ENCODE measurements around the gene PIGL.
"Not testable (repeated sequence)": the region's sequence is repeated elsewhere in the genome, so short reads cannot be mapped to it uniquely, and the experiment has no call there.

Gene PIGL

DNA sequence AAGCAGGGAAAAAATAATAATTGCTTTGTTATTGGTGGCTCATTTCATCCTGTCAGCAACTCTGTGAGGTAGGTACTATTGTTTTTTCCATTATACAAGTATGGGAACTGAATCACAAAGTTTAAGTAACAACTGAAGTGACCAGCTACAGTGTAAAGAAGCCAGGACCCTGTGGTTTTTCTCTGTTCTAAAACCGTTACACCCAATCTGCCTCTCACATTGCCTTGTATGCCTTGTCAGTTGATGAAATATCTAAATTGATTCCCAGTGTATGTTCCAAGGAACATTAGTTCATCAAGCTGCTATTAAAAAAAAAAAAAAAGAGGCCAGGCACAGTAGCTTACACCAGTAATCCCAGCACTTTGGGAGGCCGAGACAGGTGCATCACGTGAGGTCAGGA lies 5.4 kb downstream of the PIGL start:
- FAIRE-seq: no peak

DNA sequence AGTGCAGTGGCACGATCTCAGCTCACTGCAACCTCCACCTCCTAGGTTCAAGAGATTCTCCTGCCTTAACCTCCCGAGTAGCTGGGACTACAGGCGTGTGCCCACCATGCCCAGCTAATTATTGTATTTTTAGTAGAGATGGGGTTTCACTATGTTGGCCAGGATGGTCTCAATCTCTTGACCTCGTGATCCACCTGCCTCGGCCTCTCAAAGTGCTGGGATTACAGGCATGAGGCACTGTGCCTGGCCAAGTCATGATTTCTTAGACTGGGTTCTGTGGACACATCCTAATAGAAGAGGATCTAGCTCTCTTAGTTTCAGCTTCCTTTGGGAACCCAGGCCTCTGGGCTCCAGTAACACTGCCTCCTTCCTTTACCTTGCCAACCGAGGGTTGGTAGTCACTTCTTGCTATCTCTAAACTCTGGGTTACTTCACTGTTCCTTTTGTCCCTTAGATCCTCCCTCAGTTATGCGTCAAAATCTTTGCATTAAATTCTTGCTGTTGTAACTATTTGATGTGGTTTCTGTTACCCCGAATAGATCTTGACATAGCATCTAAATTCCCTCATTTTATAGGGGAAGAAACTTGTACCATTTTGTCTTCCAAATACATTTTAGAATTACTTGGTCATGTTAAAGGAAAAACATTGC lies 13.0 kb downstream of the PIGL start:
- FAIRE-seq: not testable (repeated sequence)

DNA sequence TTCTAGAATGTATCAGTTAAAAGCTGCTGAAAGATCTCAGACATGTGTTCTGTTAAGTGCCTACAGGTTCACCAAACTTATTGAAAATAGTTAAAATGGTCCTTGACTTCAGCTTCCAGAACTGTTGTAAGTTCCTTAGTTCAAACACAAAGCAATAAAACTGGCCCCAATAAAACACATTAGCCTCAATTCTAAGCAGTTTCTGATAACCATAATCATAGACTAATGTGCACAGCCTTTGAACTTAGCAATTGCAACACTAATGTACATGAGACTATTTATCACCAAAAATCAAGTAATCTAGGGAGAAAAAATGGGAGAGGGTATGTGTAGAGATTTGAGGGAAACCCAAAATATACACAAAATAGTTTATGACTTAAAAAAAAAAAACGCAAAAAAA lies 15.4 kb downstream of the PIGL start:
- no peak for FAIRE-seq

DNA sequence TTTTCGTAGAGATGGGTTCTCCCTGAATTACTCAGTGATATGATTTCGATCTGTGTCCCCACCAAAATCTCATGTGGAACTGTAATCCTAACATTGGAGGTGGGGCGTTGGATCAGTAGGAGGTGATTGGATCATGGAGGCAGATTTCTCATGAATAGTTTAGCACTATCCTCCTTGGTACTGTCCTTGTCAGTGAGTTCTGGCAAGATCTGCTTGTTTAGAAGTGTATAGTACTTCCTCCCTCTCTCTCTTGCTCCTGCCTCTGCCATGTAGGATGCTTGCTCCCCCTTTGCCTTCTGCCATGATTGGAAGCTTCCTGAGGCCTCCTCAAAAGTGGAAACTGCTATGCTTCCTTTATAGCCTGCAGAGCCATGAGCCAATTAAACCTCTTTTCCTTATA lies 22.9 kb downstream of the PIGL start:
- no peak for FAIRE-seq

DNA sequence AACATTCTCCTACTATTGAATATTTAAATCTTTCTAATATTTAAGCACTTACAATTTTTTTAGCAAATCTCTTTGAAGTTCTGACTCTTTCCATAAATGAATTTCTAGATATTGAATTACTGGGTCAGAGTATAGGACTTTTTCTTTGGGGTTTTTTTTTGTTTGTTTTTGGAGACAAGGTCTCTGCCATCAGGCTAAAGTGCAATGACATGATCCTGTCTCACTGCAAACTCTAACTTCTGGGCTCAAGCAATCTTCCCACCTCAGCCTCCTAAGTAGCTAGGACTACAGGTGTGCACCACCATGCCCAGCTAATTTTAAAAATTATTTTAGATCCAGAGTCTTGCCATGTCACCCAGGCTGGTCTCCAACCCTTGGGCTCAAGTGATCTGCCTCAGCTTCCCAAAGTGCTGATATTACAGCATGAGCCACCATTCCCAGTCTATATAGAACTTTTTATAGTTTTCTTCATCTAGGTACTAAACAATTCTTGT lies 24.9 kb downstream of the PIGL start:
- FAIRE-seq: no peak

DNA sequence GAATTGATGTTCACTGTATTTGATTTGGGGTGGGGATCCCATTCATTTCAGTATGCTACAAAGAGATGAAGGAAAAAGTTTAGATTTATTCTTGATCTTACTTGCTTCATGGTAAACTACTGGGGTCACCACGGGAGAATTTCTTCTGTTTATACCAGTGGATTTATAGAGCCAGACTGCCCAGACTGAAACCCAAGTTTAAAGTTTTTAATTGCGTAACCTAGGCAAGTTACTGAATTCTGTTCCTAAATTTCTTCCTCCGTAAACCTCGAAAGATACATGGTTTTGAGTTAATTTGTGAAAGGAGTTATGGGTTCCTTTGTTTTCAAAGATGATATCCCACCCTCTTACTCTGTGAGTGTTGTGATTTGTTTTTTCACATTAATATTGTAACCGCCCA lies 26.4 kb downstream of the PIGL start:
- no peak for FAIRE-seq

DNA sequence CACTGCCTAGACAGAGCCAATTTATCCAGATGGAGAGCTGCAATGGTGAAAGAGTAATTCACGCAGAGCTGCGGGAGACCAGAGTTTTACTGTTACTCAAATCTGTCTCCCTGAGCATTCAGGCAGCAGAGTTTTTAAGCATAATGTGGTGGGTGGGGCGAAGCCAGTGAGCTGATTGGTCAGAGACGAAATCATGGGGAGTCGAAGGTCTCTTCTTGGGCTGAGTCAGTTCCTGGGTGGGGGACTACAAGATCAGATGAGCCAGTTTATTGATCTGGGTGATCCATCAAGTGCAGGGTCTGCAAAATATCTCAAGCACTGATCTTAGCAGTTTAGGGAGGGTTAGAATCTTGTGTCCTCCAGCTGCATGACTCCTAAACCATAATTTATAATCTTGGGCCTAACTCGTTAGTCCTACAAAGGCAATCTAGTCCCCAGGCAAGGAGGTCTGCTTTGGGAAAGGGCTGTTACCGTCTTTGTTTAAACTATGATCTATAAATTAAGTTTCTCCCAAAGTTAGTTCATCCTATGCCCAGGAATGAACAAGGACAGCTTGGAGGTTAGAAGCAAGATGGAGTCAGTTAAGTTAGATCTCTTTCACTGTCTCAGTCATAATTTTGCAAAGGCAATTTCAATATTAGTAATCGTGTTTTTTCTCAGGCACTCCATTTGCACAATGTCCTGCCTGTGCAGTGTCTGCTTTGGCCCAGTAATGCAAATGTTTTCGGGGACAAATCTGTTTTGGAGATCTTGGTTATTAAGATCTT lies 27.0 kb downstream of the PIGL start:
- FAIRE-seq: no peak

DNA sequence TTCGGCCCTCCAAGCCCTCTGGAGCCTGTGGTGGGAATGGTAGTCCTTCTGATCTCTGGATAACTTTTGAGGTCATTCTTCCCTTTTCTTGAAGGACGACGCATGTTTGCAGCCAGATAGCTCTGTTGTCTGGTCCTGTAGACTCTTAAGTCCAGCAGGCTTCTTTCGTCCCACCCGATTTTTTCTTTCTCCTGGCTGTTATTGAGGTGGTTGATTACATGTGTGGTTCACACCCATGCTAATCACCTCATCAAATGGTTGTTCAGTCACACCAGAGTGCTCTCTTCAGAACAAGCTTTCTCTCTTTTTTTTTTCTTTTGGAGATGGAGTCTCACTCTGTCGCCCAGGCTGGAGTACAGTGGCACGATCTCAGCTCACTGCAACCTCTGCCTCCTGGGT lies 30.6 kb downstream of the PIGL start:
- FAIRE-seq: no peak

DNA sequence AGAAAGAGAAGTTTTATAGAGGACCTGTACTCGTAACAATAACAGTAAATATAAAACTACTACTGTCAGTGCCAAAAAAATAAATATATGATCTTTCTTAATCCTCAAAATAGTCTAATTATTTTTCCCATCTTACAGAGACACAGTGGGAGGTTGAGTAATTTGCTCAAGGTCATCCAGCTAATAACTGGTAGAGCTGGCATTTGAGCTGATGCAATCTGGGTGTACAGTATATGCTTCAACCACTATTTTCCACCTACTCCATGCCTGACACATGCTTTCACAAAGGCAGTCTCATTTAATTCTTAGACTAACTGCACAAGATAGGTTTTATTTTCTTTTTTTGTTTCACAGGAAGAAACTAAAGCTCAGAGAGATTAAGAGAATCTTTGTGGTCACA lies 33.6 kb downstream of the PIGL start:
- no peak for FAIRE-seq

DNA sequence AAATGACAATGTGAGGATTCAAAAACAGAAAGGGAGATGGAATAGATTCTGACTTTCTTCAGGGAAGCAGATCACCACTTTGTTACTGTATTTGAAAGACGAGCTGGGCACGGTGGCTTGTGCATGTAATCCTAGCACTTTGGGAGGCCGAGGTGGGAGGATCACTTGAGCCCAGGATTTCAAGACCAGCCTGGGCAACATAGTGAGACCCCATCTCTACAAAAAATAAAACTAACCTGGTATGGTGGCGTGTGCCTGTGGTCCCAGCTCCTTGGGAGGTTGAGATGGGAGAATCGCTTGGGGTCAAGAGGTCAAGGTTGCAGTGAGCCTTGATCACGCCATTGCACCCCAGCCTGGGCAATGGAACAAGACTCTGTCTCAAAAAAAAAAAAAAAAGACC lies 34.0 kb downstream of the PIGL start:
- no peak for FAIRE-seq

DNA sequence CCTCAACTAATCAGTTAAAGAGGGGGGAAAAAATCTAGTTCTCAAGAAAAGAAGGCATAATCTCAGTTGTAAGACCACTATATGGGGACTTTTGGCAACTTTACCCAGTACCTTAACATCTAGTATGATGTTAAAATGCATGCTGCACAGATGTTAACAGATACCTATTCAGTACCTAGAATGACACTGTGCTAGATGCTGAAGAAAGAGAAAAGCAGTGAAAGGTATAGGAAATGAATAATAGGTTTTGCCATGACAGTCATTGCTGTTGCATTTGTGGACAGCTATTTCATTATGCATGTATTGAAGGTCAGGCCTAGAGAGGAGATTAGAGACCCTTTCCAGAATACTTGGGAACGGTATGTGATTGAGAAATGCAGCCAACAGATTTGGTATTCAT lies 34.5 kb downstream of the PIGL start:
- FAIRE-seq: no peak

DNA sequence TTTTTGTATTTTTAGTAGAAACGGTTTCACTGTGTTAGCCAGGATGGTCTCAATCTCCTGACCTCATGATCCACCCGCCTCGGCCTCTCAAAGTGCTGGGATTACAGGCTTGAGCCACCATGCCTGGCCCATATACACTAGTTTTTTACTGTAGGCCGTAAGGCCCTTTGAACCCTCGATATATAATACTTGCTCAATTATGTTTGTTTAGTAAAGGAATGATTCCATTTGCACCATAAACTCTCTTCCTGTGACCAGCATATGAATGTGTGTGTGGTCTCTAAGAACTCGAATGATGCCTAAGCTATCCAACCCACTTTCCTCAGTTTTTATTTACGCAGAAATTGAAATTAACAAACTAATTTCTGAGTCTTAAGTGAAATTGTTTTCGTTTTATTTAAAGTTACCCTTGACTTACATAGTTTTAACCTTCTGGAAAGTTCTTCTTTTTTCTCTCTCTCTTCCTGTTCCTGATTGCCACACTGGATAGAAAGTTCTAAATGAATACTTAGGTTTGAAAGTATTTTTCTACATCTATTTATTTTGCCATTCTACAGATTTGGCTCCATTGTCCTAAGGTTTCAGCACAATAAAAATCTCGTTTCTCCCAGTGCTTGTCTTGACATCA lies 37.9 kb downstream of the PIGL start:
- FAIRE-seq: no peak

DNA sequence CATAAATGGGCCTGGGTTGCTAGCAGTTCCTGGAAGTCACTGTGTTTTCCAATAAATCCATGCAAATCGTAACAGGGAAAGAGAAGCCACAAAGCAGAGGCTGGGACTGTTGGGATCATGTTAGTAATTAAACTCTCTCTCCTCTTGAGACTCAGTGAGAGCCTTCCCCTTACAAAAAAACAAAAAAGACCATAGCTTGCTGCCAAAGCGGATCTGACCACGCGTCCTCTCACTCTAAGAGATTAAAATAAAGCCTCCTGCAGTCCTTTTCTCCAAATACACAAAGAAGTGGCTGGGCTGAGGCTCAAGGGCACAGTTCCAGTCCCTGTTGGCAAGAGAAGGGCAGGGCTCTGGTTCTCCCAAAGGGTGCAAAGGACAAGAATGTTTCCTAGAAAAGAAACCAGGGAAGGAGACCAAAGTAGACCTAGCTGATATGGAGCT lies 38.5 kb downstream of the PIGL start:
- FAIRE-seq: no peak

DNA sequence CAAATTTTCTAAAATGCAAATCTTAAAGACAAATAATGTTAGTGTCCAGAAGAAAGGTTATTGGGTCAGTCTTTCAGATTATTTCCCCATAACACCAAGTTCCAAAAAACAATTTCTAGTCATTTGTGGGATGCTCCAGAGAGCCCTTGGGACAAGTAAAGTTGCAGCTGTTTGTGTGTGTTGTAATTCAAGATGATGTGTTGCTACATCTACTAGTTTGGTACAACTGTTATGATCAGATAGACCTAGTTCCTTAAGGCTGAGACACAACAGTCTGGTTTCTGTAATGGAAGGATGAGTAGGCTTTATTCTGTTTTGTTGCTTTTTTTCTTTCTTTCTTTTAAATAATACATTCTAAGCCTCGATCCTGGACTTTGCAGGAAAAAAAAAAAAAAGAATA lies 41.9 kb downstream of the PIGL start:
- no peak for FAIRE-seq

DNA sequence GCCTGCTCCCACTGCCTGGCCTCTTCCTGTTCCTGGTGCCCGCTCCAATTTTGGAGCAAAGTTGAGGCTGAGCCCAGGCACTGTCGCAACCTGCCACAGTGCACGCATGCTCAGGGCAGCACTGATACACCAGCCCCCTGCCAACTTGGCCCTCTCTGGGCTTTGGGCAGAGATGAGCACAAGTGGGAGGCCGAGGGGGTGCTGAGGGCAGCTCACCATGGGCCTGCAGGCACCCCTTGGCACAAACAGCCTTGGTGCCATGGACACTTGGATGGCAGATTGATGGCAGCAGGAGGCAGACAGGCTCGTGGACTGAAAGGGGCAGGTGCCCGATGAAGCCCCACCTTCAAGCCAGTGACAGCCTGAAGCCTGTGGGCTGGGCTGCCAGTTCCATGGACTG lies 42.9 kb downstream of the PIGL start:
- FAIRE-seq: no peak

DNA sequence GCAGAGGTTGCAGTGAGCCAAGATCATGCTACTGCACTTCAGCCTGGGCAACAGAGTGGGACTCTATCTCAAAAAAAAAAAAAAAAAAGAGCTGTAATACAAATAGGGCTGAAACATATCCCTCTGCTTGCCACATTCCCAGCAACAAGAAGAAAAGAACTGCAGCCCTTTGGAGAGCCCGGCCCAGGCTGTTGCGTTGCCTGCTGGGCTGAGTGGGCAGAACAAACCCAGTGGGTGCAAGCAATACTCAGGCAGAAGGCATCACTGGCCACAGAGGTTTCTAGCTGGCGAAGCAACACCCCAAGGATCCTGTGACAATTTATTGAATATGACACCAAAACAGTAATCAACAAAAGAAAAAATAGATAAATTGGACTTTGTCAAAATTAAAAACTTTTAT lies 44.0 kb downstream of the PIGL start:
- no peak for FAIRE-seq

DNA sequence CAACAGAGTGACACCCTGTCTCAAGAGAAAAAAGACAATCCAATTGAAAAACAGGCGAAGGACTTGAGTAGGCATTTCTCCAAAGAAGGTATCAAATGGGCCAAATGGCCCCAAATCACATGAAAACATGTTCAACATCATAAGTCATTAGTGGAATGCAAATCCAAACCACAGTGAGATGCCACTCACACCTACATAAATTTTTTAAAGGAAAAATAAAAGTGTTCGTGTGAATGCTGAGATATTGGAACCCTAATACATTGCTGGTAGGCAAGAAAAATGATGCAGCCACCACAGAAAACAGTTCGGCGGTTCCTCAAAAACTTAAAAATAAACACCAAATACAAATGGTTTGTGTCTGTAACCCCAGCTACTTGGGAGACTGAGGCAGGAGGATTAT lies 45.2 kb downstream of the PIGL start:
- FAIRE-seq: no peak

DNA sequence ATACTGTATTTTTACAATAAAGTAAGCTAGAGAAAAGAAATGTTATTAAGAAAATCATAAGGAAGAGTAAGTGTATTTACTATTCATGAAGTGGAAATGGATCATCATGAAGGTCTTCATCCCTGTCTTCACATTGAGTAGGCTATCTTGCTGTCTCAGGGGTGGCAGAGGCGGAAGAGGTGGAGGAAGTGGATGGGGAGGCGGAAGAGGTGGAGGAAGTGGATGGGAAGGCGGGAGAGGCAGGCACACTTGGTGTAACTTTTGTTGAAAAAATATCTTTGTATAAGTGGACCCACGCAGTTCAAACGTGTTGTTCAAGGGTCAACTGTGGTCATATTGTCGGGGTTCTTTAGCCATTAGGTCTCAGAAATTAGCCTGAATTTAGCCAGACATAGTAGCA lies 50.2 kb downstream of the PIGL start:
- FAIRE-seq: no peak

DNA sequence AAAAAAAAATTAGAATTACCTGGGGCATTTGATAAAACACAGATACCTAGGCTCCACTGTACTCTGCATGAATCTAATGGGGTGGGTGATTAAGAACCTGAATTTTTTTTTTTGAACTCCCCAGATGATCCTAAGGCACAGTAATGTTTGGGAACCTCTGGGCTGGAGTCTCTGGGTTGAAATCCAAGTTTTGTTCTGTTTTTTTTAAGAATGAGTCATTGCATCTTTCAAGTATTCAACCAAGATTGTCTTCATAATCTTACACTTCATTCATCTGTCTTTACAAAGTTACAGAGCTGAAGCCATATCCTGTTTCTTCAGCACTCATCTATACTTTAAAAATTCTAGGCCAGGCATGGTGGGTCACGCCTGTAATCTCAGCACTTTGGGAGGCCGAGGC lies 52.6 kb downstream of the PIGL start:
- no peak for FAIRE-seq

DNA sequence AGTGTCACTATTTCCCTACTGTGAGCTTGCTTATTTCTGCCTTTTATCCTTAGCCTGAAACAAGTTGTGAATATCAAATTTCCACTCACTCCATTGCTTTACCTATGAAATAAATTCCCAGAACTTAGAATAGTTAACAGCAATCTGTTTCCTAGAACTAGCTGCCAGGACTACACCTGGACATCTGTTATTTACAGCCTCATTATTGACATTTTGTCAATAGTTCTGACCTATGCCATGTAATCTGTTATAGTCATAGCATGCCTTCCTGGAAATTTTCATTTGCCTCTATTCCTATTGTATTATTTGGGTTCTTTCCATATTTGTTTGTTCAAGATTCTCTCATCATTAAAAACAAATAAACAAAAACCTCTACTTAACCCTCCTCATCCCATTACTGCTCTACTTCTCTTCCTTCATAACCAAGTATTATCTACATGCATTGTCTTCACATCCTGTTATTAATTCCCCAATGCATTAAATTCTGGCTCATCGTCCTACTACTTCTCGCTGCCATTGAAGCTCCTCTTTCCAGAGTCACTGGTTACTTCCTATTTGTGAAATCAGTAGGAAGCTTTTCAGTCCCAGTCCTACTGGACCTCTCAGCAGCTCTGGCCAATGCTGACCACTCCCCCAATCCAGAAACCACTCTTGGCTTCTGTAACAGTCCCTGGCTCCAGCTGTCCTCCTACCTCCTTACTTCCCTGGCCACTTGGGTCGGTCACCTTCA lies 55.3 kb downstream of the PIGL start:
- FAIRE-seq: no peak

DNA sequence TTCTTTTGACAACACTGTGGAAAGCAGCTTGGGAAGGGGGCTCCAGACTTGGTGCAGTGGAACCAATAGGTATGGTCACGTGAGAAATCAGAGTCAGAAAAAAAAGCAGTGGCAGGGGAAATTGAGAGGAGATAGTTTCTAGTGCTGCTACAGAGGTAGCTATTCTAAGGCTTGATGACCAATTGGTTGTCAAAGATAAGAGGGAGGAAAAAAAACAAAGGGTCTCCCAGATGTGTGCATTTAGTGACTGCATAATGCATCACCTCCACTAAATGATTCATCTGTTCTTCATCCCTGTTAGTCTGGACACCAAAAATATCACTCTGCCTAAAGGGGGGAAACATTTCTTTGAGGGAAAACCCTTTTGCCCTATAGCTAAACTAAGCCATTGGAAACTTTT lies 56.5 kb downstream of the PIGL start:
- FAIRE-seq: no peak

DNA sequence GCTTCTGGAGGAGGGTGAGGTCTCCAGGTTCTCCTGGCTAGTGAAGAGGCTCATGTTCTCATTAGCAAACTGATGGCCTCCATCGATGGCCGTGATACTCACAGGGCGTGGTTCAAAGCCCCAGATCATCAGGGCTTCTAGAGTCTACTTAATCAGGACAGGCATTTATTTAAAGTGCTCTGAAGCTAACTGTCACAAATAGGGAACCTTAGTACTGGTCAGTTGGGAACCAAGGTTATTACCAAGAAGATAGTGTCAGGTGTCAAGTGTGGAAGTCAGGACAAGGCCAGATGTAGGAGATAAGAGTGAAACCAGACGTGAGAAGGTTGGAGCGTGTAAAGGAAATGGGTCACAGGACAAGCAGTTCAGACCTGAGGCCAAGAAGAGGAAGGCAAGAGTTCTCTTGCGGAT lies 56.9 kb downstream of the PIGL start:
- FAIRE-seq: no peak

DNA sequence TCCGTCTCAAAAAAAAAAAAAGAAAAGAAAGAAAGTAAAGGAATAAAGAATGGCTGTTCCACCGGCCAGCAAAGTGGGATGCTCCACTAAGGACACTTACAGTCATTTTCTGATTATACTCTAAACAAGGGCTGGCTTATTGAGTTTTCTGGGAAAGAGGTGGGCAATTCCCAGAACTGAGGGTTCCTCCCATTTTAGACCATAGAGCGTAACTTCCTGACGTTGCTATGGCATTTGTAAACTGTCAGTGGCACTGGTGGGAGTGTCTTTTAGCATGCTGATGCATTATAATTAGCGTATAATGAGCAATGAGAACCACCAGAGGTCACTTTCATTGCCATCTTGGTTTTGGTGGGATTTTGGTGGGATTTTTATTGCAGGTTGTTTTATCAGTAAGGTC lies 58.0 kb downstream of the PIGL start:
- FAIRE-seq: no peak

DNA sequence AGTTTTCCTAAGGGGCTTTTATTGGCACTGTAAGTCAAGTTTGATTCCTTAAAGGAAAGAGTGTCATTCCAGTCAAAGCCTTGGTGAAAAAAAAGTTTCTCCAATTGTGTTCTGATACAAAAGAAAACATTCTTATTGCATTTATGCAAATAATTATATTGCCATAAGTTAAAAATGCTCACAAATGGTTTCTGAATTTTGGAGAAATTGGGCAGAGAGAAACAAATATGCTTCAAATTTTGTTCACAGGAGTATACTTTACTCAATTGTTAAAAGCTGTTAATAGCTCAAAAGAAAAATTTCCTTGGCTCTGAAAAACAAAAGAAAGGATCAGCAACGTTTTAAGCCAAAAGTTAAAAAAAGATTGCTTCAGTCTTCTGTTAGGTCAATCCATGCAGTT lies 60.2 kb downstream of the PIGL start:
- FAIRE-seq: no peak

All from G401.6 (cell line).